ENCODE measurements around the gene GRN. TPM values are rescaled to one million over a fixed set of nuclear protein-coding genes. Genes with fewer than 3 reads are reported as not detected.
A peak's percentile ranks its signal among the peaks of the same experiment; 100 is the strongest.
"Not testable (repeated sequence)": the region's sequence is repeated elsewhere in the genome, so short reads cannot be mapped to it uniquely, and the experiment has no call there.

GRN gene
- total and polyA plus RNA-seq, 7 experiments from 2014 or later, result 49.5 to 374 (median 52.2) TPM

DNA sequence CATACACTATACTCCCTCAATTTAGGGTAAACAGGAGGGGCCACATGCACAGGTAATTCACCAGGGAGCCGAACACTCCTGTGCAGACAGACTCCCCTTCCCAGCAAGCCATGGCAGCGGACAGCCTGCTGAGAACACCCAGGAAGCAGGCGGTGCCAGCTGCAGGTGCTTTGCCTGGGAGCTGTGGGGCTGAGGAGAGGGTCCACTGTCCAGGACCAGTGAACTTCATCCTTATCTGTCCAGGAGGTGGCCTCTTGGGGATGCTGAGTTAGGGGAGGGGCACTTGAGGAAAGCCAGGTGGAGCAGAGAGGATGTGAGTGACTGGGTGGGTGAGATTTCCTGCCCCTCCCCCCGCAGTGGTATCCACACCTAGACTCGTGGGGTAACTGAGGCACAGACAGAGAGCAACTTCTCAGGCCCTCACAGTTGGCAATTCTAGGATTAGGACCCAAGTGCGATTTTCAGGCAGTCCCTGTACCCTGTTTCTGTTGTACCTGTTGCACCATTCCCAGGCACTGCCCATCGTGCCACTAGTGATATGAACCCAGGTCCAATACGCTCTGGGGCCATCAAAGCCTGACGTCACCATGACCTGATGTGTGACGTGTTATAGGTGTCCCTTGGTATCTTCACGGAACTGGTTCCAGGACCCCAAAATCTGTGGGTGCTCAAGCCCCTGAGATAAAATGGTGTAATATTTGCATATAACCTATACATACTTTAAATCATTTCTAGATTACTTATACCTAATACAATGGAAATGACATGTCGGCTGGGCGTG lies 1.2 kb downstream of the GRN start:
- Histone ChIP-seq H3K27ac (ENCODE audit: low read depth, low read length) (peak overlapping the region; percentile 71), H3K36me3 (ENCODE audit: control insufficient read depth in 2 of 3, insufficient read depth in 3 of 3, low read length in 3 of 3) (no peaks in the 10 kb centered on the region), H3K9me3 (ENCODE audit: control insufficient read depth in 2 of 3, low read length in 3 of 3) (no peaks in the 10 kb centered on the region), H3K4me1 (ENCODE audit: control insufficient read depth in 2 of 2, insufficient read depth in 2 of 2, low read length in 2 of 2) (peaks cover 6% of the 10 kb centered on the region in 2 donors), H3K27me3 (ENCODE audit: control insufficient read depth in 2 of 2, insufficient read depth in 2 of 2, low read length in 2 of 2) (no peaks in the 10 kb centered on the region), H3K4me3 (ENCODE audit: low read length) (peak overlapping the region; percentile 88)
- H3K9me3 Mint-ChIP-seq, result no peaks in the 10 kb centered on the region
- CTCF ChIA-PET, result interaction anchor here (0.5 to 2.8 kb wide), 12 partner anchors 9 to 383 kb away, joined by 3 to 29 read pairs (median 4); partner anchors contain the start of gene FAM171A2
- intact Hi-C loops (cut with micrococcal nuclease), result loop anchor here (5.0 kb wide), 2 partner anchors 224 to 274 kb away; partner anchors contain the start of genes G6PC3 (in 1 of the 2) and HDAC5 (in 1 of the 2)
- ATAC-seq (no peak), DNase-seq (no peak)
- H3K4me1 Mint-ChIP-seq, result peaks cover 8 to 28% (median 19%) of the 10 kb centered on the region in 7 donors
- peak overlapping the region in 7 of 9 donors; percentile 72 to 88 (median 82) for H3K27ac Mint-ChIP-seq
- no peaks in the 10 kb centered on the region for H3K36me3 Mint-ChIP-seq
- POLR2A ChIA-PET, result interaction anchor here (0.6 to 1.8 kb wide), 11 partner anchors 8 to 283 kb away, joined by 3 to 7 read pairs (median 4); partner anchors contain the start of gene GPATCH8
- peak overlapping the region; percentile 88 to 96 (median 93) for H3K4me3 Mint-ChIP-seq
- peaks cover 0 to 19% (median 5%) of the 10 kb centered on the region in 5 donors for H3K27me3 Mint-ChIP-seq

DNA sequence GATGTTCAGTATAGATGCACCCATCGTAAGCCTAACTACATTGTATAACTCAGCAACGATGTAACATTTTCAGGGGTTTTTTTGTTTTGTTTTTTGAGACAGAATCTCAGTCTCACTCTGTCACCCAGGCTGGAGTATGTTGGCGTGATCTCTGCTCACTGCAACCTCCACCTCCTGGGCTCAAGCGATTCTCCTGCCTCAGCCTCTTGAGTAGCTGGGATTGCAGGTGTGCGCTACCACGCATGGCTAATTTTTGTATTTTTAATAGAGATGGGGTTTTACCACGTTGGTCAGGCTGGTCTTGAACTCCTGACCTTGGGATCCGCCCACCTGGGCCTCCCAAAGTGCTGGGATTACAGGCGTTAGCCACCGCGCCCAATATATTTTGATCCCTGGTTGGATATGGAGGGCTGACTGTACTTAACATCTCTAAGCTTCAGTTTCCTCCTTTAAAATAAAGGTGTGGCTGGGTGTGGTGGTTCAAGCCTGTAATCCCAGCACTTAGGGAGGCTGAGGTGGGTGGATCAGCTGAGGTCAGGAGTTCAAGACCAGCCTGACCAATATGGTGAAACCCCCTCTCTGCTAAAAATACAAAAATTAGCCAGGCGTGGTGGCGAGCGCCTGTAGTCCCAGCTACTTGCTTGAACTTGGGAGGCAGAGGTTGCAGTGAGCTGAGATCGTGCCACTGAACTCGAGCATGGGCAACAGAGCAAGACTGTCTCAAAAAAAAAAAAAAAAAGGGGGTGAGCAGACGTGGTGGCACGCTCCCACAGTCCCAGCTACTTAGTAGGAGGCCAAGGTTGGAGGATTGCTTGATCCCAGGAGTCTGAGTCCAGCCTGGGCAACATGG lies 2.3 kb downstream of the GRN start:
- H3K27me3 ChIP-seq (ENCODE audit: control insufficient read depth in 2 of 2, insufficient read depth in 2 of 2, low read length in 2 of 2); DNase-seq; H3K36me3 Mint-ChIP-seq; H3K9me3 Mint-ChIP-seq; H3K4me3 Mint-ChIP-seq; ATAC-seq; H3K4me1 ChIP-seq (ENCODE audit: control insufficient read depth in 2 of 2, insufficient read depth in 2 of 2, low read length in 2 of 2); H3K27ac ChIP-seq (ENCODE audit: low read depth, low read length); H3K4me3 ChIP-seq (ENCODE audit: low read length); POLR2A ChIA-PET; H3K9me3 ChIP-seq (ENCODE audit: control insufficient read depth in 2 of 3, low read length in 3 of 3): not testable (repeated sequence)
- CTCF ChIA-PET, result interaction anchor here (0.7 to 1.0 kb wide), 5 partner anchors 9 to 1014 kb away, joined by 3 to 6 read pairs (median 4); no protein-coding TSS in a partner anchor
- peaks cover 0 to 11% (median 0%) of the 10 kb centered on the region in 3 experiments for H3K36me3 ChIP-seq (ENCODE audit: control insufficient read depth in 2 of 3, insufficient read depth in 3 of 3, low read length in 3 of 3)
- intact Hi-C loops (cut with micrococcal nuclease), result loop anchor here (5.0 kb wide), 2 partner anchors 225 to 275 kb away; partner anchors contain the start of genes G6PC3 (in 1 of the 2) and HDAC5 (in 1 of the 2)
- peaks cover 0 to 13% (median 5%) of the 10 kb centered on the region in 5 donors for H3K27me3 Mint-ChIP-seq
- H3K4me1 Mint-ChIP-seq, result peaks cover 8 to 28% (median 19%) of the 10 kb centered on the region in 7 donors
- peak overlapping the region in 1 of 9 donors; percentile 51 for H3K27ac Mint-ChIP-seq

DNA sequence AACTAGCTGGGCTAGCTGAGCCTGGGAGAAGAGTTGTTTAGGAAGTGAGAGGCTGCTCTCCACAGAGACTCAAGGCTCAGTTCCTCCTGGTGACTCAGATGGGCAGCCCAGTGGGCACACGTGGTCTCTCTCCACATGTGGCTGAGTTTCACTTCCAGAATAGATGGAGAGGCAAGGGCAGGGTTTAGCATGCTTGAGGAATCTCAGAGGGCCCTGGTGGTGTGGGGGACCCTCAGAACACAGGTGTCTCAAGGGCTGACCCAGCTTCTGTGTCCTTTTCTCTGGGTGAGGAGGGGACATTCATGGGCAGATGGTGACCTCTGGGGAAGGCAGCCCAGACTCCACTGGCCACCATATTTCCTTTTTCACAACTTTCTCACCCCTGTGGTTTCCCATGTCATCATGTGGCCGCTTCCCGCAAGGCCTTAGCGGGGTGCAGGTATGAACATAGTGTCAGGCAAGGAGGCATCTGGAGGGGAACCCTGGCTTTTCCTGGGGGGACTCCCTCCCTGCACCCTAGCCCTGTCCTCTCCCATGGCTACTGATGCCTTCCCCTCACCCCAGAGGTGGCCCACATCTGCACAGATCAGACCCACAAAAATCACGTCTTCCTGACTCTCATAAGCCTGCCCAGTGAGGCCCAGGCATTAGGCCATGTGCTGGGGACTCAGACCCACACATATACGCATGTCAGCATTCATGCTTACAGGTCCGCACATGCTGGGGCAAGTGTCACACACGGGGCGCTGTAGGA lies 3.3 kb downstream of the GRN start:
- no peaks in the 10 kb centered on the region for H3K9me3 ChIP-seq (ENCODE audit: control insufficient read depth in 2 of 3, low read length in 3 of 3)
- peaks cover 6% of the 10 kb centered on the region in 2 donors for H3K4me1 ChIP-seq (ENCODE audit: control insufficient read depth in 2 of 2, insufficient read depth in 2 of 2, low read length in 2 of 2)
- no peaks in the 10 kb centered on the region for H3K9me3 Mint-ChIP-seq
- H3K27me3 Mint-ChIP-seq, result peaks cover 0 to 9% (median 5%) of the 10 kb centered on the region in 5 donors
- ChIA-PET CTCF (no interaction called here), POLR2A (no interaction called here)
- H3K27me3 ChIP-seq (ENCODE audit: control insufficient read depth in 2 of 2, insufficient read depth in 2 of 2, low read length in 2 of 2), result no peaks in the 10 kb centered on the region
- H3K36me3 ChIP-seq (ENCODE audit: control insufficient read depth in 2 of 3, insufficient read depth in 3 of 3, low read length in 3 of 3), result peaks cover 0 to 13% (median 0%) of the 10 kb centered on the region in 3 experiments
- peaks cover 0 to 4% (median 0%) of the 10 kb centered on the region in 5 donors for H3K36me3 Mint-ChIP-seq
- DNase-seq (no peak), ATAC-seq (peak; percentile 54)
- no peak overlapping the region for H3K4me3 Mint-ChIP-seq
- no peak overlapping the region for H3K27ac Mint-ChIP-seq
- peaks cover 8 to 28% (median 22%) of the 10 kb centered on the region in 7 donors for H3K4me1 Mint-ChIP-seq
- no peak overlapping the region for H3K4me3 ChIP-seq (ENCODE audit: low read length)
- no peak overlapping the region for H3K27ac ChIP-seq (ENCODE audit: low read depth, low read length)
- intact Hi-C loops (cut with micrococcal nuclease), result loop anchor here (5.0 kb wide), 2 partner anchors 226 to 276 kb away; partner anchors contain the start of genes G6PC3 (in 1 of the 2) and HDAC5 (in 1 of the 2)

DNA sequence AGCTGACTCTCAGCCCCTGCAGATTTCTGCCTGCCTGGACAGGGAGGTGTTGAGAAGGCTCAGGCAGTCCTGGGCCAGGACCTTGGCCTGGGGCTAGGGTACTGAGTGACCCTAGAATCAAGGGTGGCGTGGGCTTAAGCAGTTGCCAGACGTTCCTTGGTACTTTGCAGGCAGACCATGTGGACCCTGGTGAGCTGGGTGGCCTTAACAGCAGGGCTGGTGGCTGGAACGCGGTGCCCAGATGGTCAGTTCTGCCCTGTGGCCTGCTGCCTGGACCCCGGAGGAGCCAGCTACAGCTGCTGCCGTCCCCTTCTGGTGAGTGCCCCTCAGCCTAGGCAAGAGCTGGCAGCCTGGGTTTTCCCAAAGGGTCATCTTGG lies 3.9 kb downstream of the GRN start:
- Mint-ChIP-seq H3K4me1 (peaks cover 8 to 27% (median 22%) of the 10 kb centered on the region in 7 donors), H3K27ac (no peak overlapping the region), H3K36me3 (peaks cover 0 to 4% (median 0%) of the 10 kb centered on the region in 5 donors), H3K27me3 (peaks cover 0 to 4% (median 0%) of the 10 kb centered on the region in 5 donors), H3K9me3 (no peaks in the 10 kb centered on the region), H3K4me3 (no peak overlapping the region)
- H3K27ac ChIP-seq (ENCODE audit: low read depth, low read length), result no peak overlapping the region
- no peak for ATAC-seq
- H3K4me3 ChIP-seq (ENCODE audit: low read length), result no peak overlapping the region
- intact Hi-C loops (cut with micrococcal nuclease), result loop anchor here (5.0 kb wide), 2 partner anchors 227 to 277 kb away; partner anchors contain the start of genes G6PC3 (in 1 of the 2) and HDAC5 (in 1 of the 2)
- no peaks in the 10 kb centered on the region for H3K27me3 ChIP-seq (ENCODE audit: control insufficient read depth in 2 of 2, insufficient read depth in 2 of 2, low read length in 2 of 2)
- no peaks in the 10 kb centered on the region for H3K9me3 ChIP-seq (ENCODE audit: control insufficient read depth in 2 of 3, low read length in 3 of 3)
- DNase-seq, result no peak
- POLR2A ChIA-PET, result interaction anchor here (1.5 kb wide), 1 partner anchor 22 kb away, joined by 3 read pairs; no protein-coding TSS in a partner anchor
- H3K4me1 ChIP-seq (ENCODE audit: control insufficient read depth in 2 of 2, insufficient read depth in 2 of 2, low read length in 2 of 2), result peaks cover 6% of the 10 kb centered on the region in 2 donors
- H3K36me3 ChIP-seq (ENCODE audit: control insufficient read depth in 2 of 3, insufficient read depth in 3 of 3, low read length in 3 of 3), result peaks cover 0 to 13% (median 0%) of the 10 kb centered on the region in 3 experiments
- CTCF ChIA-PET, result interaction anchor here (1.6 kb wide), 1 partner anchor 147 kb away, joined by 4 read pairs; no protein-coding TSS in a partner anchor

DNA sequence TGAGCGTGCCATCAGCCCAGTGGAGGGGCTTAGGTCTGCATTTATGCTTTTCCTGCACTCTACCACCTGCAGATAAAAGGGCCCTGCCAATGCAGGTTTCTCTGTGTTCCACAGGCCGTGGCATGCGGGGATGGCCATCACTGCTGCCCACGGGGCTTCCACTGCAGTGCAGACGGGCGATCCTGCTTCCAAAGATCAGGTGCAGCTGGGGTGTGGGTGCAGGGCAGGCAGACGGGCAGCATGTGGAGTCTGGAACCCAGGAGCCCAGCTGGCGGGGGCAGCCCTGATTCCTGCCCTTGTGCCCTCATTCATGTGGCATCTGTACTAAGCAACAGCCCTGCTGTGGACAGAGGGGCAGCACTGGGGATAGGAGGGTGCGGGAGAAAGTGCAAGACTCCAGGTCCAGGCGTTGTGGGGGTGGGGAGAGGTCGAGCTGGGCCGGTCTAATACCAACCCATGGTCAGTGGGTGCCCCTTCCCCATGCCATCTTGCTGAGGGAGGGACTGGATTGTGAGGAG lies 4.5 kb downstream of the GRN start:
- H3K4me1 ChIP-seq (ENCODE audit: control insufficient read depth in 2 of 2, insufficient read depth in 2 of 2, low read length in 2 of 2), result peaks cover 6% of the 10 kb centered on the region in 2 donors
- DNase-seq (no peak), ATAC-seq (no peak)
- H3K9me3 ChIP-seq (ENCODE audit: control insufficient read depth in 2 of 3, low read length in 3 of 3), result no peaks in the 10 kb centered on the region
- no peaks in the 10 kb centered on the region for H3K27me3 ChIP-seq (ENCODE audit: control insufficient read depth in 2 of 2, insufficient read depth in 2 of 2, low read length in 2 of 2)
- Mint-ChIP-seq H3K36me3 (peaks cover 0 to 4% (median 0%) of the 10 kb centered on the region in 5 donors), H3K4me3 (no peak overlapping the region), H3K9me3 (no peaks in the 10 kb centered on the region), H3K27ac (no peak overlapping the region), H3K4me1 (peaks cover 8 to 22% (median 21%) of the 10 kb centered on the region in 7 donors), H3K27me3 (peaks cover 0 to 4% (median 0%) of the 10 kb centered on the region in 5 donors)
- intact Hi-C loops (cut with micrococcal nuclease), result loop anchor here (1.0 to 5.0 kb wide), 4 partner anchors 139 to 405 kb away; partner anchors contain the start of genes G6PC3 (in 1 of the 2) and HDAC5 (in 1 of the 2)
- POLR2A ChIA-PET, result interaction anchor here (1.5 to 1.7 kb wide), 2 partner anchors 23 to 140 kb away, joined by 3 to 6 read pairs; no protein-coding TSS in a partner anchor
- peaks cover 0 to 13% (median 0%) of the 10 kb centered on the region in 3 experiments for H3K36me3 ChIP-seq (ENCODE audit: control insufficient read depth in 2 of 3, insufficient read depth in 3 of 3, low read length in 3 of 3)
- H3K4me3 ChIP-seq (ENCODE audit: low read length), result no peak overlapping the region
- H3K27ac ChIP-seq (ENCODE audit: low read depth, low read length), result no peak overlapping the region
- CTCF ChIA-PET, result interaction anchor here (1.2 to 1.6 kb wide), 3 partner anchors 8 to 148 kb away, joined by 3 to 4 read pairs (median 3); no protein-coding TSS in a partner anchor

Measured in naive thymus-derived CD4-positive, alpha-beta T cell (primary cell).